ENCODE results near the gene RTP1.

DNA sequence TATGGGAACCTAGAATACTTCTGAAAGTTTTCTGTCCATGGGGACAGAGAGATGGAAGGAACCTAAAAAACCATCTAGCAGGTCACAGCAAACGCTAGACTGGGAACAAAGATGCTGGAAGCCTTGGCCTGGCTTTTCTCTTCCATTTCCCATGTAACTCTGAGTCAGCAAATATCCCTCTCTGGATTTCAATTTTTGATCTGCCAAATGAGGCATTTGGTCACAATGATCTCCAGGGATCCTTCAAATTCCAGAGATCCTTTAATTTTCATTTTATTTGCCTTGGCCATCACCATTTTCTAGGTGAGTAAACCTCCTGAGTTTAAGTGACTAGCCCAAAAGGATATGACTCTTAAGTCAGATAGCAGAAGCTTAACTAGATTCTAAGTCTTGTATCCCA, 39.7 kb downstream of the RTP1 start:
- TF ChIP-seq, protein P1, sequence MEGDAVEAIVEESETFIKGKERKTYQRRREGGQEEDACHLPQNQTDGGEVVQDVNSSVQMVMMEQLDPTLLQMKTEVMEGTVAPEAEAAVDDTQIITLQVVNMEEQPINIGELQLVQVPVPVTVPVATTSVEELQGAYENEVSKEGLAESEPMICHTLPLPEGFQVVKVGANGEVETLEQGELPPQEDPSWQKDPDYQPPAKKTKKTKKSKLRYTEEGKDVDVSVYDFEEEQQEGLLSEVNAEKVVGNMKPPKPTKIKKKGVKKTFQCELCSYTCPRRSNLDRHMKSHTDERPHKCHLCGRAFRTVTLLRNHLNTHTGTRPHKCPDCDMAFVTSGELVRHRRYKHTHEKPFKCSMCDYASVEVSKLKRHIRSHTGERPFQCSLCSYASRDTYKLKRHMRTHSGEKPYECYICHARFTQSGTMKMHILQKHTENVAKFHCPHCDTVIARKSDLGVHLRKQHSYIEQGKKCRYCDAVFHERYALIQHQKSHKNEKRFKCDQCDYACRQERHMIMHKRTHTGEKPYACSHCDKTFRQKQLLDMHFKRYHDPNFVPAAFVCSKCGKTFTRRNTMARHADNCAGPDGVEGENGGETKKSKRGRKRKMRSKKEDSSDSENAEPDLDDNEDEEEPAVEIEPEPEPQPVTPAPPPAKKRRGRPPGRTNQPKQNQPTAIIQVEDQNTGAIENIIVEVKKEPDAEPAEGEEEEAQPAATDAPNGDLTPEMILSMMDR (IDR thresholded peaks at IDR 0.05), result no peak
- no peak for TF ChIP-seq POLR2A (IDR thresholded peaks at IDR 0.05)

Data from upper lobe of left lung (tissue), 4 donors.